HepG2 (cell line): Measurements from ENCODE around the gene ENTPD7. TPM values are rescaled to one million over a fixed set of nuclear protein-coding genes. Genes with fewer than 3 reads are reported as not detected.

Experiments used
- AGO1 ChIP-seq: fragments of 200-400 bp; formaldehyde crosslinking; IDR thresholded peaks from 2 replicates; pipeline ENCODE4 v1.6.1; 2017; ENCODE audit warnings: mild to moderate bottlenecking, low read depth, low read length, moderate library complexity; ENCODE audit not compliant: poor library complexity, severe bottlenecking
- ARNT2 ChIP-seq: sonication (generic); formaldehyde crosslinking; IDR thresholded peaks from 2 replicates; pipeline ENCODE4 v1.8.0; 2022; ENCODE audit warnings: mild to moderate bottlenecking, low read depth, missing genetic modification reagents, moderate library complexity
- ASH2L ChIP-seq: fragments of 300-600, 200-600 bp; sonication (generic); IDR thresholded peaks from 2 replicates; pipeline ENCODE4 v1.7.0; 2017; ENCODE audit warnings: low read depth, mild to moderate bottlenecking, moderate library complexity, mixed read lengths, low read length; ENCODE audit not compliant: insufficient read length
- BCL6 ChIP-seq: IDR thresholded peaks from 2 replicates; pipeline ENCODE4 v1.6.1; 2016; ENCODE audit warnings: missing genetic modification reagents, missing compliant biosample characterization
- CCDC6 ChIP-seq: sonication (generic); formaldehyde crosslinking; IDR thresholded peaks from 2 replicates; pipeline ENCODE4 v1.8.1; 2022; ENCODE audit warnings: mild to moderate bottlenecking, missing genetic modification reagents, moderate library complexity
- ELF3 ChIP-seq: IDR thresholded peaks from 2 replicates; pipeline ENCODE4 v1.6.1; 2016; ENCODE audit warnings: missing genetic modification reagents, missing compliant biosample characterization
- FOXO1 ChIP-seq: sonication (generic); formaldehyde crosslinking; IDR thresholded peaks from 2 replicates; pipeline ENCODE4 v1.4.0; 2020; ENCODE audit warnings: missing genetic modification reagents
- FOXP1 ChIP-seq, 2 experiments: fragments of 450-650 bp in 1 of 2; IDR thresholded peaks; 2 replicates each; pipeline ENCODE4 v1.6.1; 2017 to 2018; ENCODE audit warnings: antibody characterized with exemption in 1 of 2
- HMG20A ChIP-seq: IDR thresholded peaks from 2 replicates; pipeline ENCODE4 v1.6.1; 2016; ENCODE audit warnings: borderline replicate concordance
- HNF4G ChIP-seq, 2 experiments: sonication (generic) in 1 of 2; formaldehyde crosslinking in 1 of 2; IDR thresholded peaks; 2 replicates each; pipeline versions ENCODE4 v1.4.0 to v1.6.1; 2011 to 2020; ENCODE audit warnings: borderline replicate concordance in 2 of 2, low read depth in 2 of 2, mild to moderate bottlenecking in 2 of 2, low read length in 1 of 2, missing genetic modification reagents in 1 of 2, moderate library complexity in 1 of 2
- MED1 ChIP-seq: sonication (generic); formaldehyde crosslinking; IDR thresholded peaks from 2 replicates; pipeline ENCODE4 v1.4.0; 2020; ENCODE audit warnings: missing genetic modification reagents
- MIXL1 ChIP-seq: IDR thresholded peaks from 2 replicates; pipeline ENCODE4 v1.6.1; 2016
- MTA3 ChIP-seq: sonication (generic); formaldehyde crosslinking; IDR thresholded peaks from 2 replicates; pipeline ENCODE4 v1.4.0; 2020; ENCODE audit warnings: missing genetic modification reagents
- NFE2L1 ChIP-seq: sonication (generic); formaldehyde crosslinking; IDR thresholded peaks from 2 replicates; pipeline ENCODE4 v1.4.0; 2020; ENCODE audit warnings: missing genetic modification reagents, mild to moderate bottlenecking, borderline replicate concordance
- PLRG1 ChIP-seq: fragments of 450-650 bp; conservative IDR thresholded peaks from 2 replicates; pipeline ENCODE4 v1.6.1; 2016
- PRMT3 ChIP-seq: sonication (generic); formaldehyde crosslinking; IDR thresholded peaks from 2 replicates; pipeline ENCODE4 v1.8.1; 2022; ENCODE audit warnings: low read depth, mild to moderate bottlenecking, moderate library complexity, missing genetic modification reagents, borderline replicate concordance
- RXRB ChIP-seq: IDR thresholded peaks from 2 replicates; pipeline ENCODE4 v1.6.1; 2016; ENCODE audit warnings: borderline replicate concordance, missing genetic modification reagents, missing compliant biosample characterization
- TCF7 ChIP-seq: sonication (generic); IDR thresholded peaks from 2 replicates; pipeline ENCODE4 v1.6.1; 2016; ENCODE audit warnings: antibody characterized with exemption, low read depth
- THYN1 ChIP-seq: sonication (generic); formaldehyde crosslinking; IDR thresholded peaks from 2 replicates; pipeline ENCODE4 v1.8.1; 2023; ENCODE audit warnings: low read depth, mild to moderate bottlenecking, moderate library complexity, missing genetic modification reagents, borderline replicate concordance
- ZBTB20 ChIP-seq: sonication (generic); formaldehyde crosslinking; IDR thresholded peaks from 2 replicates; pipeline ENCODE4 v1.8.1; 2023; ENCODE audit warnings: missing genetic modification reagents, low read depth, mild to moderate bottlenecking, borderline replicate concordance
- ZFP41 ChIP-seq: sonication (generic); formaldehyde crosslinking; IDR thresholded peaks from 2 replicates; pipeline ENCODE4 v1.4.0; 2020; ENCODE audit warnings: mild to moderate bottlenecking, missing genetic modification reagents, borderline replicate concordance
- ZNF101 ChIP-seq: sonication (generic); formaldehyde crosslinking; IDR thresholded peaks from 2 replicates; pipeline ENCODE4 v1.4.0; 2020; ENCODE audit warnings: mild to moderate bottlenecking, low read depth, missing genetic modification reagents, borderline replicate concordance
- ZNF484 ChIP-seq: sonication (generic); formaldehyde crosslinking; IDR thresholded peaks from 2 replicates; pipeline ENCODE4 v1.5.1; 2020; ENCODE audit warnings: mild to moderate bottlenecking, low read depth, missing genetic modification reagents, borderline replicate concordance
- ZNF629 ChIP-seq: sonication (generic); formaldehyde crosslinking; conservative IDR thresholded peaks from 2 replicates; pipeline ENCODE4 v1.5.0; 2020; ENCODE audit warnings: missing genetic modification reagents
- ZNF775 ChIP-seq: sonication (generic); formaldehyde crosslinking; IDR thresholded peaks from 2 replicates; pipeline ENCODE4 v1.4.0; 2020; ENCODE audit warnings: missing genetic modification reagents, mild to moderate bottlenecking, moderate library complexity, borderline replicate concordance
- polyA plus RNA-seq, 8 experiments: library from polyadenylated mRNA; depleted of rRNA in 3 of 8; stranded (reverse) in 7 of 8; unstranded in 1 of 8; fragments of >200 nt; fragmentation: Illumina TruSeq in 4 of 8; extraction: Trizol in 4 of 8; gene quantifications; 2 replicates each; pipeline versions ENCODE4 v1.2.1 to v1.2.3, GENCODE V29; 2011 to 2016; ENCODE audit warnings: low read depth in 4 of 8, missing spikeins in 1 of 8, mixed read lengths in 1 of 8; ENCODE audit not compliant: insufficient read depth in 1 of 8
- total RNA-seq, 5 experiments: library from RNA; depleted of rRNA; stranded (reverse); fragments of >200 nt; fragmentation: Illumina TruSeq; extraction: Trizol; gene quantifications; 2 replicates each; pipeline ENCODE4 v1.2.3, GENCODE V29; 2016; ENCODE audit warnings: low read depth in 1 of 5
- TF ChIP-seq, protein P1 (sequence below): sonication (generic); formaldehyde crosslinking; conservative IDR thresholded peaks from 2 replicates; pipeline ENCODE4 v1.8.0; 2022; ENCODE audit warnings: low read depth, missing genetic modification reagents
- TF ChIP-seq, protein P2 (sequence below): sonication (generic); formaldehyde crosslinking; conservative IDR thresholded peaks from 2 replicates; pipeline ENCODE4 v1.4.0; 2020; ENCODE audit warnings: missing genetic modification reagents
- TF ChIP-seq, protein P3 (sequence below): IDR thresholded peaks from 2 replicates; pipeline ENCODE4 v1.6.1; 2016

Gene ENTPD7
- total and polyA plus RNA-seq, 2 of the 13 experiments (the other 11 are each of a cell fraction or from before 2014, with no cell fraction given), result 7.6 to 36.5 TPM

DNA sequence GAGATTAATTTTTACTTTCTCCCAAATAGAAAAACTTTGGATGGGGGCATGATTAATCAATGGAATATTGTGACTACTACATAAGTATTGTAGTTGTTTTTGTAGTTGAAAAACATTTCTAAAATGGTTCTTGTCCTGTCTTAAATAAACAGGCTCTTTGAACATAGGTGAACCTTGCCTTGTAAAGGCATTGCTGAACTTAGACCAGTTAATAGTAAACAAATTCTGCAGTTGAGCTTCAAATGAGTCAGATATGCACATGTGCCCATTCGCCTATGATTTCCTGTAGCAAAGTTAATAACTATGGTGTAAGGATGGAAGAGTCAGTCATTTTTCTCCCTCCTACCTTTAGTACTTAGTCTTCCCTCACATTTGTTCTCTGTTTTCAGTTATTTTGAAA, 95.4 kb downstream of the ENTPD7 start (continued):
- TF ChIP-seq, protein P1, sequence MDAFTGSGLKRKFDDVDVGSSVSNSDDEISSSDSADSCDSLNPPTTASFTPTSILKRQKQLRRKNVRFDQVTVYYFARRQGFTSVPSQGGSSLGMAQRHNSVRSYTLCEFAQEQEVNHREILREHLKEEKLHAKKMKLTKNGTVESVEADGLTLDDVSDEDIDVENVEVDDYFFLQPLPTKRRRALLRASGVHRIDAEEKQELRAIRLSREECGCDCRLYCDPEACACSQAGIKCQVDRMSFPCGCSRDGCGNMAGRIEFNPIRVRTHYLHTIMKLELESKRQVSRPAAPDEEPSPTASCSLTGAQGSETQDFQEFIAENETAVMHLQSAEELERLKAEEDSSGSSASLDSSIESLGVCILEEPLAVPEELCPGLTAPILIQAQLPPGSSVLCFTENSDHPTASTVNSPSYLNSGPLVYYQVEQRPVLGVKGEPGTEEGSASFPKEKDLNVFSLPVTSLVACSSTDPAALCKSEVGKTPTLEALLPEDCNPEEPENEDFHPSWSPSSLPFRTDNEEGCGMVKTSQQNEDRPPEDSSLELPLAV (CRISPR knock-in tag), result no peak
- peak; percentile 72 for TF ChIP-seq ELF3 (CRISPR knock-in tag)
- TF ChIP-seq ASH2L, result peak; percentile 65
- peak; percentile 86 for TF ChIP-seq MIXL1
- TF ChIP-seq ZBTB20 (CRISPR knock-in tag), result peak; percentile 34; the same call in 1 of the 2 replicates
- TF ChIP-seq FOXP1 (IDR thresholded peaks at IDR 0.05), result peak; percentile 72; the same call in 1 of the 2 replicates
- TF ChIP-seq FOXP1 (CRISPR knock-in tag; IDR thresholded peaks at IDR 0.05), result peak; percentile 94
- TF ChIP-seq NFE2L1, result no peak
- peak; percentile 94 for TF ChIP-seq ZNF629 (CRISPR knock-in tag)
- no peak for TF ChIP-seq ZNF775 (CRISPR knock-in tag)
- TF ChIP-seq PLRG1, result no peak
- TF ChIP-seq MTA3, result no peak
- peak; percentile 38; the same call in 1 of the 2 replicates for TF ChIP-seq TCF7
- peak; percentile 60; the same call in 1 of the 2 replicates for TF ChIP-seq HMG20A (CRISPR knock-in tag)
- TF ChIP-seq CCDC6 (CRISPR knock-in tag), result no peak
- no peak for TF ChIP-seq ZNF101 (CRISPR knock-in tag)
- no peak for TF ChIP-seq THYN1 (CRISPR knock-in tag)
- peak; percentile 84; the same call in 1 of the 2 replicates for TF ChIP-seq FOXO1 (CRISPR knock-in tag)
- 0 out of 2 replicates have a peak, but pooled peaks have one; percentile 20 for TF ChIP-seq ARNT2
- peak; percentile 93 for TF ChIP-seq MED1
- no peak for TF ChIP-seq BCL6
- TF ChIP-seq, protein P2, sequence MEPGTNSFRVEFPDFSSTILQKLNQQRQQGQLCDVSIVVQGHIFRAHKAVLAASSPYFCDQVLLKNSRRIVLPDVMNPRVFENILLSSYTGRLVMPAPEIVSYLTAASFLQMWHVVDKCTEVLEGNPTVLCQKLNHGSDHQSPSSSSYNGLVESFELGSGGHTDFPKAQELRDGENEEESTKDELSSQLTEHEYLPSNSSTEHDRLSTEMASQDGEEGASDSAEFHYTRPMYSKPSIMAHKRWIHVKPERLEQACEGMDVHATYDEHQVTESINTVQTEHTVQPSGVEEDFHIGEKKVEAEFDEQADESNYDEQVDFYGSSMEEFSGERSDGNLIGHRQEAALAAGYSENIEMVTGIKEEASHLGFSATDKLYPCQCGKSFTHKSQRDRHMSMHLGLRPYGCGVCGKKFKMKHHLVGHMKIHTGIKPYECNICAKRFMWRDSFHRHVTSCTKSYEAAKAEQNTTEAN, result peak; percentile 64; the same call in 1 of the 2 replicates
- no peak for TF ChIP-seq PRMT3 (CRISPR knock-in tag)
- TF ChIP-seq ZFP41 (CRISPR knock-in tag), result no peak
- TF ChIP-seq ZNF484, result no peak
- TF ChIP-seq RXRB (CRISPR knock-in tag), result peak; percentile 76
- TF ChIP-seq, protein P3, sequence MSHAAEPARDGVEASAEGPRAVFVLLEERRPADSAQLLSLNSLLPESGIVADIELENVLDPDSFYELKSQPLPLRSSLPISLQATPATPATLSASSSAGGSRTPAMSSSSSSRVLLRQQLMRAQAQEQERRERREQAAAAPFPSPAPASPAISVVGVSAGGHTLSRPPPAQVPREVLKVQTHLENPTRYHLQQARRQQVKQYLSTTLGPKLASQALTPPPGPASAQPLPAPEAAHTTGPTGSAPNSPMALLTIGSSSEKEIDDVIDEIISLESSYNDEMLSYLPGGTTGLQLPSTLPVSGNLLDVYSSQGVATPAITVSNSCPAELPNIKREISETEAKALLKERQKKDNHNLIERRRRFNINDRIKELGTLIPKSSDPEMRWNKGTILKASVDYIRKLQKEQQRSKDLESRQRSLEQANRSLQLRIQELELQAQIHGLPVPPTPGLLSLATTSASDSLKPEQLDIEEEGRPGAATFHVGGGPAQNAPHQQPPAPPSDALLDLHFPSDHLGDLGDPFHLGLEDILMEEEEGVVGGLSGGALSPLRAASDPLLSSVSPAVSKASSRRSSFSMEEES (CRISPR knock-in tag), result peak; percentile 49; the same call in 1 of the 2 replicates
- TF ChIP-seq AGO1, result no peak
- TF ChIP-seq HNF4G (IDR thresholded peaks at IDR 0.05; ENCODE audit: borderline replicate concordance, low read depth, low read length), result peak; percentile 68
- TF ChIP-seq HNF4G (CRISPR knock-in tag; IDR thresholded peaks at IDR 0.05; ENCODE audit: borderline replicate concordance, low read depth), result no peak
